ENCODE measurements around the gene NABP2. TPM values are rescaled to one million over a fixed set of nuclear protein-coding genes. Genes with fewer than 3 reads are reported as not detected.

The NABP2 gene
- total RNA-seq, 1 experiment from 2014 or later = 49.0 TPM

DNA sequence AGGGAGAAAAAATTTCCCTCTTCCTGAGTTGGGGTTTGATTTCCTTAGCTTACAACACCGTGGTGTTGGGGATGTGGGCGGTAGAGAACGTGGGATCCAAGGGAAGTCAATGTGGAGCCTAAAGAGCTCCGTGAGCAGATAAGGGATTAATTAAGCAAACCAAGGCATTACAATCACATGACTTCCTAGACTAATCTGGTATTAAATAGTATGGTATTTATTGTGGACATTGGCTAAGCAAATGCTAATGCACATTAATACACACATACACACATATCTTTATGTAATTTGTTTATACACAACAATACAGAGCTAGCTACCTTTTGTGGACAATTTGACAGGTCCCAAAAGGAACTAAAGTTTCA is 1.6 kb upstream of the NABP2 start:
- H2BK120ac ChIP-seq (ENCODE audit: low read depth, low read length, poor library complexity, severe bottlenecking) = no peak overlapping the region
- TF ChIP-seq, protein P1, sequence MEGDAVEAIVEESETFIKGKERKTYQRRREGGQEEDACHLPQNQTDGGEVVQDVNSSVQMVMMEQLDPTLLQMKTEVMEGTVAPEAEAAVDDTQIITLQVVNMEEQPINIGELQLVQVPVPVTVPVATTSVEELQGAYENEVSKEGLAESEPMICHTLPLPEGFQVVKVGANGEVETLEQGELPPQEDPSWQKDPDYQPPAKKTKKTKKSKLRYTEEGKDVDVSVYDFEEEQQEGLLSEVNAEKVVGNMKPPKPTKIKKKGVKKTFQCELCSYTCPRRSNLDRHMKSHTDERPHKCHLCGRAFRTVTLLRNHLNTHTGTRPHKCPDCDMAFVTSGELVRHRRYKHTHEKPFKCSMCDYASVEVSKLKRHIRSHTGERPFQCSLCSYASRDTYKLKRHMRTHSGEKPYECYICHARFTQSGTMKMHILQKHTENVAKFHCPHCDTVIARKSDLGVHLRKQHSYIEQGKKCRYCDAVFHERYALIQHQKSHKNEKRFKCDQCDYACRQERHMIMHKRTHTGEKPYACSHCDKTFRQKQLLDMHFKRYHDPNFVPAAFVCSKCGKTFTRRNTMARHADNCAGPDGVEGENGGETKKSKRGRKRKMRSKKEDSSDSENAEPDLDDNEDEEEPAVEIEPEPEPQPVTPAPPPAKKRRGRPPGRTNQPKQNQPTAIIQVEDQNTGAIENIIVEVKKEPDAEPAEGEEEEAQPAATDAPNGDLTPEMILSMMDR (conservative IDR thresholded peaks at IDR 0.05) = no peak
- H2AK5ac ChIP-seq (ENCODE audit: insufficient read length, low read length) = no peak overlapping the region
- H3K27me3 Mint-ChIP-seq (ENCODE audit: low read depth) = no peaks in the 10 kb centered on the region
- H3K4me3 Mint-ChIP-seq = peak overlapping the region; percentile 98 to 99
- H3K27me3 ChIP-seq (ENCODE audit: insufficient read depth, low read length) = no peaks in the 10 kb centered on the region
- peak overlapping the region; percentile 79 for H3K27ac ChIP-seq (ENCODE audit: insufficient read length, low read depth, low read length)
- H2BK12ac ChIP-seq (ENCODE audit: insufficient read length, low read depth, low read length) = no peak overlapping the region
- no peak overlapping the region for H4K91ac ChIP-seq (ENCODE audit: insufficient read length, low read depth, low read length)
- peaks cover 8 to 17% (median 13%) of the 10 kb centered on the region in 3 experiments; a peak in 6 of 7 replicates for H3K36me3 Mint-ChIP-seq (ENCODE audit: insufficient read depth in 1 of 3, low read depth in 3 of 3)
- no peak overlapping the region for H3K18ac ChIP-seq (ENCODE audit: insufficient read length, low read depth, low read length)
- no peak overlapping the region for H3K23ac ChIP-seq (ENCODE audit: insufficient read length, low read depth, low read length)
- DNase-seq = no peak
- H2BK5ac ChIP-seq (ENCODE audit: insufficient read length, low read length) = peak overlapping the region; percentile 55
- no CpG with 5 or more reads among the region's 4 CpGs for WGBS (ENCODE audit: extremely low coverage, insufficient read length, low lambda C conversion rate)
- peak overlapping the region; percentile 81 for H3K9ac ChIP-seq (ENCODE audit: extremely low read depth, insufficient read length, low read length)
- H4K20me1 ChIP-seq (ENCODE audit: control insufficient read depth, insufficient read depth, insufficient read length) = peaks cover 3% of the 10 kb centered on the region
- no peaks in the 10 kb centered on the region; a peak in 2 of 5 replicates for H3K9me3 Mint-ChIP-seq
- no peak overlapping the region for H4K8ac ChIP-seq (replicated peaks; ENCODE audit: insufficient read length, low read depth, low read length)
- H3K14ac ChIP-seq (ENCODE audit: insufficient read depth, low read length) = peak overlapping the region; percentile 79; the same call in 1 of the 2 replicates
- peak overlapping the region; percentile 98 for H3K27ac Mint-ChIP-seq
- no peaks in the 10 kb centered on the region for H3K9me3 ChIP-seq (ENCODE audit: control insufficient read depth, low read depth, low read length)
- no peak overlapping the region for H2BK20ac ChIP-seq (ENCODE audit: low read depth, low read length, poor library complexity, severe bottlenecking)
- H3K4me2 ChIP-seq (ENCODE audit: insufficient read depth, insufficient read length, low read length) = peak overlapping the region; percentile 69
- H3K4me1 Mint-ChIP-seq = peaks cover 32 to 39% of the 10 kb centered on the region in 2 experiments
- H2BK15ac ChIP-seq (ENCODE audit: low read depth, low read length) = no peak overlapping the region
- H3K79me1 ChIP-seq (ENCODE audit: insufficient read depth, low read depth, low read length, poor library complexity, severe bottlenecking) = no peaks in the 10 kb centered on the region
- H2AFZ ChIP-seq (ENCODE audit: low read length) = no peak overlapping the region
- H3T11ph ChIP-seq (ENCODE audit: low read length) = no peak overlapping the region
- no peak overlapping the region for H3K4ac ChIP-seq (ENCODE audit: low read depth, low read length)
- no peak overlapping the region for H4K5ac ChIP-seq (ENCODE audit: insufficient read length, low read depth, low read length)
- H3K56ac ChIP-seq (ENCODE audit: insufficient read length, low read depth, low read length) = no peak overlapping the region
- no peaks in the 10 kb centered on the region; the same call in 1 of the 2 replicates for H3K79me2 ChIP-seq (ENCODE audit: insufficient read depth, low read length)
- H3K23me2 ChIP-seq (ENCODE audit: insufficient read length, low read depth, low read length, poor library complexity, severe bottlenecking) = peaks cover 26% of the 10 kb centered on the region
- H3K4me1 ChIP-seq (ENCODE audit: insufficient read depth, low read length) = peaks cover 2% of the 10 kb centered on the region; the same call in 1 of the 2 replicates
